HG03460 (cell line): Measurements from ENCODE around the gene STH.
"Not testable (repeated sequence)": the region's sequence is repeated elsewhere in the genome, so short reads cannot be mapped to it uniquely, and the experiment has no call there.

ENCODE experiments used
- ATAC-seq: cut with Tn5 transposase; IDR thresholded peaks from one replicate; pipeline ENCODE4 v1.9.1; 2021; ENCODE audit not compliant: unreplicated experiment

Gene STH

DNA sequence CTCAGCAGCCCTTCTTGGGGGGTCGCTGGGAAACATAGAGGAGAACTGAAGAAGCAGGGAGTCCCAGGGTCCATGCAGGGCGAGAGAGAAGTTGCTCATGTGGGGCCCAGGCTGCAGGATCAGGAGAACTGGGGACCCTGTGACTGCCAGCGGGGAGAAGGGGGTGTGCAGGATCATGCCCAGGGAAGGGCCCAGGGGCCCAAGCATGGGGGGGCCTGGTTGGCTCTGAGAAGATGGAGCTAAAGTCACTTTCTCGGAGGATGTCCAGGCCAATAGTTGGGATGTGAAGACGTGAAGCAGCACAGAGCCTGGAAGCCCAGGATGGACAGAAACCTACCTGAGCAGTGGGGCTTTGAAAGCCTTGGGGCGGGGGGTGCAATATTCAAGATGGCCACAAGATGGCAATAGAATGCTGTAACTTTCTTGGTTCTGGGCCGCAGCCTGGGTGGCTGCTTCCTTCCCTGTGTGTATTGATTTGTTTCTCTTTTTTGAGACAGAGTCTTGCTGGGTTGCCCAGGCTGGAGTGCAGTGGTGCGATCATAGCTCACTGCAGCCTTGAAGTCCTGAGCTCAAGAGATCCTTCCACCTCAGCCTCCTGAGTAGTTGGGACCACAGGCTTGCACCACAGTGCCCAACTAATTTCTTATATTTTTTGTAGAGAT is 3.4 kb downstream of the STH start:
- ATAC-seq: no peak

DNA sequence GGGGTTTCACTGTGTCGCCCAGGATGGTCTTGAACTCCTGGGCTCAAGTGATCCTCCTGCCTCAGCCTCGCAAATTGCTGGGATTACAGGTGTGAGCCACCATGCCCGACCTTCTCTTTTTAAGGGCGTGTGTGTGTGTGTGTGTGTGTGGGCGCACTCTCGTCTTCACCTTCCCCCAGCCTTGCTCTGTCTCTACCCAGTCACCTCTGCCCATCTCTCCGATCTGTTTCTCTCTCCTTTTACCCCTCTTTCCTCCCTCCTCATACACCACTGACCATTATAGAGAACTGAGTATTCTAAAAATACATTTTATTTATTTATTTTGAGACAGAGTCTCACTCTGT is 3.9 kb downstream of the STH start:
- ATAC-seq: no peak

DNA sequence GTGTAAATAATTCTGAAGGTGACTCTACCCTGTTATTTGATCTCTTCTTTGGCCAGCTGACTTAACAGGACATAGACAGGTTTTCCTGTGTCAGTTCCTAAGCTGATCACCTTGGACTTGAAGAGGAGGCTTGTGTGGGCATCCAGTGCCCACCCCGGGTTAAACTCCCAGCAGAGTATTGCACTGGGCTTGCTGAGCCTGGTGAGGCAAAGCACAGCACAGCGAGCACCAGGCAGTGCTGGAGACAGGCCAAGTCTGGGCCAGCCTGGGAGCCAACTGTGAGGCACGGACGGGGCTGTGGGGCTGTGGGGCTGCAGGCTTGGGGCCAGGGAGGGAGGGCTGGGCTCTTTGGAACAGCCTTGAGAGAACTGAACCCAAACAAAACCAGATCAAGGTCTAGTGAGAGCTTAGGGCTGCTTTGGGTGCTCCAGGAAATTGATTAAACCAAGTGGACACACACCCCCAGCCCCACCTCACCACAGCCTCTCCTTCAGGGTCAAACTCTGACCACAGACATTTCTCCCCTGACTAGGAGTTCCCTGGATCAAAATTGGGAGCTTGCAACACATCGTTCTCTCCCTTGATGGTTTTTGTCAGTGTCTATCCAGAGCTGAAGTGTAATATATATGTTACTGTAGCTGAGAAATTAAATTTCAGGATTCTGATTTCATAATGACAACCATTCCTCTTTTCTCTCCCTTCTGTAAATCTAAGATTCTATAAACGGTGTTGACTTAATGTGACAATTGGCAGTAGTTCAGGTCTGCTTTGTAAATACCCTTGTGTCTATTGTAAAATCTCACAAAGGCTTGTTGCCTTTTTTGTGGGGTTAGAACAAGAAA is 5.1 kb downstream of the STH start:
- no peak for ATAC-seq

DNA sequence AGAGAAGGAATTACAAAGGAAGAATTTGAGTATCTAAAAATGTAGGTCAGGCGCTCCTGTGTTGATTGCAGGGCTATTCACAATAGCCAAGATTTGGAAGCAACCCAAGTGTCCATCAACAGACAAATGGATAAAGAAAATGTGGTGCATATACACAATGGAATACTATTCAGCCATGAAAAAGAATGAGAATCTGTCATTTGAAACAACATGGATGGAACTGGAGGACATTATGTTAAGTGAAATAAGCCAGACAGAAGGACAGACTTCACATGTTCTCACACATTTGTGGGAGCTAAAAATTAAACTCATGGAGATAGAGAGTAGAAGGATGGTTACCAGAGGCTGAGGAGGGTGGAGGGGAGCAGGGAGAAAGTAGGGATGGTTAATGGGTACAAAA is 7.0 kb downstream of the STH start:
- not testable (repeated sequence) for ATAC-seq

DNA sequence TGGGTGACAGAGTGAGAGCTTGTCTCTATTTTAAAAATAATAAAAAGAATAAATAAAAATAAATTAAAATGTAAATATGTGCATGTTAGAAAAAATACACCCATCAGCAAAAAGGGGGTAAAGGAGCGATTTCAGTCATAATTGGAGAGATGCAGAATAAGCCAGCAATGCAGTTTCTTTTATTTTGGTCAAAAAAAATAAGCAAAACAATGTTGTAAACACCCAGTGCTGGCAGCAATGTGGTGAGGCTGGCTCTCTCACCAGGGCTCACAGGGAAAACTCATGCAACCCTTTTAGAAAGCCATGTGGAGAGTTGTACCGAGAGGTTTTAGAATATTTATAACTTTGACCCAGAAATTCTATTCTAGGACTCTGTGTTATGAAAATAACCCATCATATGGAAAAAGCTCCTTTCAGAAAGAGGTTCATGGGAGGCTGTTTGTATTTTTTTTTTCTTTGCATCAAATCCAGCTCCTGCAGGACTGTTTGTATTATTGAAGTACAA is 8.5 kb downstream of the STH start:
- ATAC-seq: no peak

DNA sequence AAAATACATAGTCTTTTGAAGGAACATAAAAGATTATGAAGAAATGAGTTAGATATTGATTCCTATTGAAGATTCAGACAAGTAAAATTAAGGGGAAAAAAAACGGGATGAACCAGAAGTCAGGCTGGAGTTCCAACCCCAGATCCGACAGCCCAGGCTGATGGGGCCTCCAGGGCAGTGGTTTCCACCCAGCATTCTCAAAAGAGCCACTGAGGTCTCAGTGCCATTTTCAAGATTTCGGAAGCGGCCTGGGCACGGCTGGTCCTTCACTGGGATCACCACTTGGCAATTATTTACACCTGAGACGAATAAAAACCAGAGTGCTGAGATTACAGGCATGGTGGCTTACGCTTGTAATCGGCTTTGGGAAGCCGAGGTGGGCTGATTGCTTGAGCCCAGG is 9.5 kb downstream of the STH start:
- no peak for ATAC-seq

DNA sequence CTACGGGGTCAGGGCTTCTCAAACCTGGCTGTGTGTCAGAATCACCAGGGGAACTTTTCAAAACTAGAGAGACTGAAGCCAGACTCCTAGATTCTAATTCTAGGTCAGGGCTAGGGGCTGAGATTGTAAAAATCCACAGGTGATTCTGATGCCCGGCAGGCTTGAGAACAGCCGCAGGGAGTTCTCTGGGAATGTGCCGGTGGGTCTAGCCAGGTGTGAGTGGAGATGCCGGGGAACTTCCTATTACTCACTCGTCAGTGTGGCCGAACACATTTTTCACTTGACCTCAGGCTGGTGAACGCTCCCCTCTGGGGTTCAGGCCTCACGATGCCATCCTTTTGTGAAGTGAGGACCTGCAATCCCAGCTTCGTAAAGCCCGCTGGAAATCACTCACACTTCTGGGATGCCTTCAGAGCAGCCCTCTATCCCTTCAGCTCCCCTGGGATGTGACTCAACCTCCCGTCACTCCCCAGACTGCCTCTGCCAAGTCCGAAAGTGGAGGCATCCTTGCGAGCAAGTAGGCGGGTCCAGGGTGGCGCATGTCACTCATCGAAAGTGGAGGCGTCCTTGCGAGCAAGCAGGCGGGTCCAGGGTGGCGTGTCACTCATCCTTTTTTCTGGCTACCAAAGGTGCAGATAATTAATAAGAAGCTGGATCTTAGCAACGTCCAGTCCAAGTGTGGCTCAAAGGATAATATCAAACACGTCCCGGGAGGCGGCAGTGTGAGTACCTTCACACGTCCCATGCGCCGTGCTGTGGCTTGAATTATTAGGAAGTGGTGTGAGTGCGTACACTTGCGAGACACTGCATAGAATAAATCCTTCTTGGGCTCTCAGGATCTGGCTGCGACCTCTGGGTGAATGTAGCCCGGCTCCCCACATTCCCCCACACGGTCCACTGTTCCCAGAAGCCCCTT is 10.9 kb downstream of the STH start:
- no peak for ATAC-seq

DNA sequence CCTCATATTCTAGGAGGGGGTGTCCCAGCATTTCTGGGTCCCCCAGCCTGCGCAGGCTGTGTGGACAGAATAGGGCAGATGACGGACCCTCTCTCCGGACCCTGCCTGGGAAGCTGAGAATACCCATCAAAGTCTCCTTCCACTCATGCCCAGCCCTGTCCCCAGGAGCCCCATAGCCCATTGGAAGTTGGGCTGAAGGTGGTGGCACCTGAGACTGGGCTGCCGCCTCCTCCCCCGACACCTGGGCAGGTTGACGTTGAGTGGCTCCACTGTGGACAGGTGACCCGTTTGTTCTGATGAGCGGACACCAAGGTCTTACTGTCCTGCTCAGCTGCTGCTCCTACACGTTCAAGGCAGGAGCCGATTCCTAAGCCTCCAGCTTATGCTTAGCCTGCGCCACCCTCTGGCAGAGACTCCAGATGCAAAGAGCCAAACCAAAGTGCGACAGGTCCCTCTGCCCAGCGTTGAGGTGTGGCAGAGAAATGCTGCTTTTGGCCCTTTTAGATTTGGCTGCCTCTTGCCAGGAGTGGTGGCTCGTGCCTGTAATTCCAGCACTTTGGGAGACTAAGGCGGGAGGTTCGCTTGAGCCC is 11.6 kb downstream of the STH start:
- ATAC-seq: no peak

DNA sequence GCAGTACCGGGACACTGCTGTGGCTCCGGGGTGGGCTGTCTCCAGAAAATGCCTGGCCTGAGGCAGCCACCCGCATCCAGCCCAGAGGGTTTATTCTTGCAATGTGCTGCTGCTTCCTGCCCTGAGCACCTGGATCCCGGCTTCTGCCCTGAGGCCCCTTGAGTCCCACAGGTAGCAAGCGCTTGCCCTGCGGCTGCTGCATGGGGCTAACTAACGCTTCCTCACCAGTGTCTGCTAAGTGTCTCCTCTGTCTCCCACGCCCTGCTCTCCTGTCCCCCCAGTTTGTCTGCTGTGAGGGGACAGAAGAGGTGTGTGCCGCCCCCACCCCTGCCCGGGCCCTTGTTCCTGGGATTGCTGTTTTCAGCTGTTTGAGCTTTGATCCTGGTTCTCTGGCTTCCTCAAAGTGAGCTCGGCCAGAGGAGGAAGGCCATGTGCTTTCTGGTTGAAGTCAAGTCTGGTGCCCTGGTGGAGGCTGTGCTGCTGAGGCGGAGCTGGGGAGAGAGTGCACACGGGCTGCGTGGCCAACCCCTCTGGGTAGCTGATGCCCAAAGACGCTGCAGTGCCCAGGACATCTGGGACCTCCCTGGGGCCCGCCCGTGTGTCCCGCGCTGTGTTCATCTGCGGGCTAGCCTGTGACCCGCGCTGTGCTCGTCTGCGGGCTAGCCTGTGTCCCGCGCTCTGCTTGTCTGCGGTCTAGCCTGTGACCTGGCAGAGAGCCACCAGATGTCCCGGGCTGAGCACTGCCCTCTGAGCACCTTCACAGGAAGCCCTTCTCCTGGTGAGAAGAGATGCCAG is 12.9 kb downstream of the STH start:
- ATAC-seq: no peak

DNA sequence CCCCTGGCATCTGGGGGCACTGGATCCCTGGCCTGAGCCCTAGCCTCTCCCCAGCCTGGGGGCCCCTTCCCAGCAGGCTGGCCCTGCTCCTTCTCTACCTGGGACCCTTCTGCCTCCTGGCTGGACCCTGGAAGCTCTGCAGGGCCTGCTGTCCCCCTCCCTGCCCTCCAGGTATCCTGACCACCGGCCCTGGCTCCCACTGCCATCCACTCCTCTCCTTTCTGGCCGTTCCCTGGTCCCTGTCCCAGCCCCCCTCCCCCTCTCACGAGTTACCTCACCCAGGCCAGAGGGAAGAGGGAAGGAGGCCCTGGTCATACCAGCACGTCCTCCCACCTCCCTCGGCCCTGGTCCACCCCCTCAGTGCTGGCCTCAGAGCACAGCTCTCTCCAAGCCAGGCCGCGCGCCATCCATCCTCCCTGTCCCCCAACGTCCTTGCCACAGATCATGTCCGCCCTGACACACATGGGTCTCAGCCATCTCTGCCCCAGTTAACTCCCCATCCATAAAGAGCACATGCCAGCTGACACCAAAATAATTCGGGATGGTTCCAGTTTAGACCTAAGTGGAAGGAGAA is 13.5 kb downstream of the STH start:
- no peak for ATAC-seq

DNA sequence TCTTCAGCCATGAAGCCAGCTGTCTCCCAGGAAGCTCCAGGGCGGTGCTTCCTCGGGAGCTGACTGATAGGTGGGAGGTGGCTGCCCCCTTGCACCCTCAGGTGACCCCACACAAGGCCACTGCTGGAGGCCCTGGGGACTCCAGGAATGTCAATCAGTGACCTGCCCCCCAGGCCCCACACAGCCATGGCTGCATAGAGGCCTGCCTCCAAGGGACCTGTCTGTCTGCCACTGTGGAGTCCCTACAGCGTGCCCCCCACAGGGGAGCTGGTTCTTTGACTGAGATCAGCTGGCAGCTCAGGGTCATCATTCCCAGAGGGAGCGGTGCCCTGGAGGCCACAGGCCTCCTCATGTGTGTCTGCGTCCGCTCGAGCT is 14.1 kb downstream of the STH start:
- ATAC-seq: no peak

DNA sequence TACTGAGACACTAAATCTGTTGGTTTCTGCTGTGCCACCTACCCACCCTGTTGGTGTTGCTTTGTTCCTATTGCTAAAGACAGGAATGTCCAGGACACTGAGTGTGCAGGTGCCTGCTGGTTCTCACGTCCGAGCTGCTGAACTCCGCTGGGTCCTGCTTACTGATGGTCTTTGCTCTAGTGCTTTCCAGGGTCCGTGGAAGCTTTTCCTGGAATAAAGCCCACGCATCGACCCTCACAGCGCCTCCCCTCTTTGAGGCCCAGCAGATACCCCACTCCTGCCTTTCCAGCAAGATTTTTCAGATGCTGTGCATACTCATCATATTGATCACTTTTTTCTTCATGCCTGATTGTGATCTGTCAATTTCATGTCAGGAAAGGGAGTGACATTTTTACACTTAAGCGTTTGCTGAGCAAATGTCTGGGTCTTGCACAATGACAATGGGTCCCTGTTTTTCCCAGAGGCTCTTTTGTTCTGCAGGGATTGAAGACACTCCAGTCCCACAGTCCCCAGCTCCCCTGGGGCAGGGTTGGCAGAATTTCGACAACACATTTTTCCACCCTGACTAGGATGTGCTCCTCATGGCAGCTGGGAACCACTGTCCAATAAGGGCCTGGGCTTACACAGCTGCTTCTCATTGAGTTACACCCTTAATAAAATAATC is 14.6 kb downstream of the STH start:
- no peak for ATAC-seq

DNA sequence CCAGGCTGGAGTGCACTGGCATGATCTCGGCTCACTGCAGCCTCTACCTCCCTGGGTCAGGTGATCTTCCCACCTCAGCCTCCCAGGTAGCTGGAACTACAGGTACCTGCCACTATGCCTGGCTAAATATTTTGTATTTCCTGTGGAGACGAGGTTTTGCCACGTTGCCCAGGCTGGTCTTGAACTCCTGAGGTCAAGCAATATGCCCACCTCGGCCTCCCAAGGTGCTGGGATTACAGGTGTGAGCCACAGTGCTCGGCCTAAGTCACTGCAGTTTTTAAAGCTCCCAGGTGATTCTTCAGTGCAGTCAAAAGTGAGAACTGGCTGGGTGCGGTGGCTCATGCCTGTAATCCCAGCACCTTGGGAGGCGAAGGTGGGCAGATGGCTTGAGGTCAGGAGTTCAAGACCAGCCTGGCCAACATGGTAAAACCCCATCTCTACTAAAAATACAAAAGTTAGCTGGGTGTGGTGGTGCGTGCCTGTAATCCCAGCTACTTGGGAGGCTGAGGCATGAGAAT is 20.4 kb downstream of the STH start:
- ATAC-seq: not testable (repeated sequence)

DNA sequence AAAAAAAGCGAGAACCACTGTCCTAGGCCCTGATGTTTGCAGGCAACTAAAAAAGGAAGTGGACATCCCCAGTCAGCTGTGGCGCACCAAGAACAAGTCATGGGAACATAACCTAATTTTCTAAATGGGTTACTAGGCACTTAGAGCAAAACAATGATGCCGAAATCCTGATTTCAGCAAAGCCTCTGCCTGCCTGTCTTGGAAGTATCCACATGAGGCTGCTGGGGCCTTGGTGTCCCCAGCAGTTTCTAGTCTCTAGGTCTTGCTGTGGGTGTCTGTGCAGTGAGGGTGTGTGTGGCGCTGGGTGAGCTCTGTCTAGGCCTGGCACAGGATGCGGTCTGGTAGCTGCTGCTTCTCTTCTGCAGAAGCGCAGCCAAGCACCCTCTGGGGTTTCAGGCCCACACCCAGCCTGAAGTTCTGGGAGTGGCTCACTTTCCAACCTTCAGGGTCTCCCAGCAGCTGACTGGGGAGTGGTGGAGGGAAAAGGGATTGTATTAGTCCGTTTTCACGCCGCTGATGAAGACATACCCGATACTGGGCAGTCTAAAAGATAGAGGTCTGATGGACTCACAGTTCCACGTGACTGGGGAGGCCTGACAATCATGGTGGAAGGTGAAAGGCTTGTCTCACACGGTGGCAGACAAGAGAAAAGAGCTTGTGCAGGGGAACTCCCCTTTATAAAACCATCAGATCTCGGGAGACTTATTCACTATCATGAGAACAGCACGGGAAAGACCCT is 21.1 kb downstream of the STH start:
- ATAC-seq: no peak

DNA sequence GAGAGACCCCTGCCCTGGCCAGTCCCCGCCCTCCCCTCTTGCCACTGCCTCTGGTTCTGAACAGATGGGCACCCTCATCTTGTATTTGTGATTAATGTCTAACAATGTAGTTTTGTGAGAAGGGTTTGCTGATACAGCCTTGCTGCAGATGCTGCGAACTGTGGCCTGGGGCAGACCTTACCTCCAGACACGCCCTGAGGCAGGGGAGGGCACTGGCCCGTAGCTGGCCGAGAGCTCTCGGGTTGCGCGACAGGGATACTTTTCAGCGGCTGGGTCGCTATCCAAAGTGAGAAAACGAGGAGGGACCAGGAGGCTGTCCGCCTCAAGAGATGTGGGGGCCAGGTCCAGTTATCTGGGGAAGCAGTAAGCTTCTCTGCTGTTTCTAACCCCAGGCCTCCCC is 21.9 kb downstream of the STH start:
- no peak for ATAC-seq

DNA sequence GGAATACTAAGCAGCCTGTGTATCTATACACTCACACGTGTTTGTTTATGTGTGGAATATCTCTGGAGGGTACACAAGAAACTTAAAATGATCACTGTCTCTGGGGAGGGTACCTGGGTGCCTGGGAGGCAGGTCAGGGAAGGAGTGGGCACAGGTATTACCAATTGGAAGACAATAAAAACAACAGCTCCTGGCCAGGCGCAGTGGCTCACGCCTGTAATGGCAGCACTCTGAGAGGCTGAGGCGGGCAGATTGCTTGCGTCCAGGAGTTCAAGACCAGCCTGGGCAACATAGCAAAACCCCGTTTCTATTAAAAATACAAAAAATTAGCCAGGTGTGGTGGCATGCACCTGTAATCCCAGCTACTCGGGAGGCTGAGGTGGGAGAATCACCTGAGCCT is 24.3 kb downstream of the STH start:
- not testable (repeated sequence) for ATAC-seq

DNA sequence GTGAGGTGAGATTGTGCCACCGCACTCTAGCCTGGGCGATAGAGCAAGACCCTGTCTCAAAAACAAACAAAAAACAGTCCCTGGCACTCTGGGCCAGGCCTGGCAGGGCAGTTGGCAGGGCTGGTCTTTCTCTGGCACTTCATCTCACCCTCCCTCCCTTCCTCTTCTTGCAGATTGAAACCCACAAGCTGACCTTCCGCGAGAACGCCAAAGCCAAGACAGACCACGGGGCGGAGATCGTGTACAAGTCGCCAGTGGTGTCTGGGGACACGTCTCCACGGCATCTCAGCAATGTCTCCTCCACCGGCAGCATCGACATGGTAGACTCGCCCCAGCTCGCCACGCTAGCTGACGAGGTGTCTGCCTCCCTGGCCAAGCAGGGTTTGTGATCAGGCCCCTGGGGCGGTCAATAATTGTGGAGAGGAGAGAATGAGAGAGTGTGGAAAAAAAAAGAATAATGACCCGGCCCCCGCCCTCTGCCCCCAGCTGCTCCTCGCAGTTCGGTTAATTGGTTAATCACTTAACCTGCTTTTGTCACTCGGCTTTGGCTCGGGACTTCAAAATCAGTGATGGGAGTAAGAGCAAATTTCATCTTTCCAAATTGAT is 24.8 kb downstream of the STH start:
- ATAC-seq: no peak

DNA sequence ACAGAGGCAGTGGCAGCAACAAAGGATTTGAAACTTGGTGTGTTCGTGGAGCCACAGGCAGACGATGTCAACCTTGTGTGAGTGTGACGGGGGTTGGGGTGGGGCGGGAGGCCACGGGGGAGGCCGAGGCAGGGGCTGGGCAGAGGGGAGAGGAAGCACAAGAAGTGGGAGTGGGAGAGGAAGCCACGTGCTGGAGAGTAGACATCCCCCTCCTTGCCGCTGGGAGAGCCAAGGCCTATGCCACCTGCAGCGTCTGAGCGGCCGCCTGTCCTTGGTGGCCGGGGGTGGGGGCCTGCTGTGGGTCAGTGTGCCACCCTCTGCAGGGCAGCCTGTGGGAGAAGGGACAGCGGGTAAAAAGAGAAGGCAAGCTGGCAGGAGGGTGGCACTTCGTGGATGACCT is 25.5 kb downstream of the STH start:
- ATAC-seq: no peak
